HCT116 (cell line): Measurements from ENCODE around the gene PKN1. TPM values are rescaled to one million over a fixed set of nuclear protein-coding genes. Genes with fewer than 3 reads are reported as not detected.

ENCODE experiments used
- EZH2 ChIP-seq: fragments of 200-600 bp; sonication (generic); IDR thresholded peaks from 2 replicates; pipeline ENCODE4 v1.6.1; 2017; ENCODE audit warnings: antibody characterized with exemption, mixed run types
- EZH2phosphoT487 ChIP-seq: fragments of 200-600 bp; IDR thresholded peaks from 2 replicates; pipeline ENCODE4 v1.6.1; 2018; ENCODE audit warnings: antibody characterized with exemption, borderline replicate concordance
- MAX ChIP-seq: IDR thresholded peaks from 2 replicates; pipeline ENCODE4 v1.6.1; 2012
- POLR2AphosphoS5 ChIP-seq: IDR thresholded peaks from 2 replicates; pipeline ENCODE4 v1.6.1; 2011; ENCODE audit warnings: mild to moderate bottlenecking, low read depth, low read length, moderate library complexity
- RAD21 ChIP-seq: IDR thresholded peaks from 2 replicates; pipeline ENCODE4 v1.6.1; 2012; ENCODE audit warnings: low read depth, mild to moderate bottlenecking
- SRF ChIP-seq: IDR thresholded peaks from 2 replicates; pipeline ENCODE4 v1.6.1; 2012; ENCODE audit warnings: low read depth
- YY1 ChIP-seq: IDR thresholded peaks from 2 replicates; pipeline ENCODE4 v1.6.1; 2011; ENCODE audit warnings: low read length, low read depth, moderate library complexity, mild to moderate bottlenecking; ENCODE audit not compliant: insufficient replicate concordance; ENCODE audit errors: extremely low read depth
- ZBTB33 ChIP-seq: IDR thresholded peaks from 2 replicates; pipeline ENCODE4 v1.6.1; 2011; ENCODE audit warnings: mild to moderate bottlenecking, low read length, moderate library complexity; ENCODE audit not compliant: insufficient replicate concordance; ENCODE audit errors: extremely low read depth
- total RNA-seq: library from RNA; stranded (reverse); gene quantifications from one replicate; pipeline ENCODE4 v1.2.1, GENCODE V29; 2021; ENCODE audit not compliant: unreplicated experiment
- TF ChIP-seq, protein P1 (sequence below): IDR thresholded peaks from 2 replicates; pipeline ENCODE4 v1.6.1; 2012; ENCODE audit warnings: low read depth

Gene PKN1
- total RNA-seq, 1 experiment from 2014 or later, result 248 TPM

GRCh38 chr19:14492756-14493337, 59.7 kb downstream of the PKN1 start (continued):
- TF ChIP-seq, protein P1, sequence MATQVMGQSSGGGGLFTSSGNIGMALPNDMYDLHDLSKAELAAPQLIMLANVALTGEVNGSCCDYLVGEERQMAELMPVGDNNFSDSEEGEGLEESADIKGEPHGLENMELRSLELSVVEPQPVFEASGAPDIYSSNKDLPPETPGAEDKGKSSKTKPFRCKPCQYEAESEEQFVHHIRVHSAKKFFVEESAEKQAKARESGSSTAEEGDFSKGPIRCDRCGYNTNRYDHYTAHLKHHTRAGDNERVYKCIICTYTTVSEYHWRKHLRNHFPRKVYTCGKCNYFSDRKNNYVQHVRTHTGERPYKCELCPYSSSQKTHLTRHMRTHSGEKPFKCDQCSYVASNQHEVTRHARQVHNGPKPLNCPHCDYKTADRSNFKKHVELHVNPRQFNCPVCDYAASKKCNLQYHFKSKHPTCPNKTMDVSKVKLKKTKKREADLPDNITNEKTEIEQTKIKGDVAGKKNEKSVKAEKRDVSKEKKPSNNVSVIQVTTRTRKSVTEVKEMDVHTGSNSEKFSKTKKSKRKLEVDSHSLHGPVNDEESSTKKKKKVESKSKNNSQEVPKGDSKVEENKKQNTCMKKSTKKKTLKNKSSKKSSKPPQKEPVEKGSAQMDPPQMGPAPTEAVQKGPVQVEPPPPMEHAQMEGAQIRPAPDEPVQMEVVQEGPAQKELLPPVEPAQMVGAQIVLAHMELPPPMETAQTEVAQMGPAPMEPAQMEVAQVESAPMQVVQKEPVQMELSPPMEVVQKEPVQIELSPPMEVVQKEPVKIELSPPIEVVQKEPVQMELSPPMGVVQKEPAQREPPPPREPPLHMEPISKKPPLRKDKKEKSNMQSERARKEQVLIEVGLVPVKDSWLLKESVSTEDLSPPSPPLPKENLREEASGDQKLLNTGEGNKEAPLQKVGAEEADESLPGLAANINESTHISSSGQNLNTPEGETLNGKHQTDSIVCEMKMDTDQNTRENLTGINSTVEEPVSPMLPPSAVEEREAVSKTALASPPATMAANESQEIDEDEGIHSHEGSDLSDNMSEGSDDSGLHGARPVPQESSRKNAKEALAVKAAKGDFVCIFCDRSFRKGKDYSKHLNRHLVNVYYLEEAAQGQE, result no peak
- TF ChIP-seq SRF (no peak), POLR2AphosphoS5 (no peak), EZH2phosphoT487 (no peak), EZH2 (no peak), YY1 (no peak), ZBTB33 (no peak), RAD21 (no peak), MAX (no peak)
